ENCODE data around the gene LRP2. TPM values are rescaled to one million over a fixed set of nuclear protein-coding genes. Genes with fewer than 3 reads are reported as not detected.

Gene LRP2
- total RNA-seq, 4 donors from 2014 or later = 154 to 310 (median 184) TPM

DNA sequence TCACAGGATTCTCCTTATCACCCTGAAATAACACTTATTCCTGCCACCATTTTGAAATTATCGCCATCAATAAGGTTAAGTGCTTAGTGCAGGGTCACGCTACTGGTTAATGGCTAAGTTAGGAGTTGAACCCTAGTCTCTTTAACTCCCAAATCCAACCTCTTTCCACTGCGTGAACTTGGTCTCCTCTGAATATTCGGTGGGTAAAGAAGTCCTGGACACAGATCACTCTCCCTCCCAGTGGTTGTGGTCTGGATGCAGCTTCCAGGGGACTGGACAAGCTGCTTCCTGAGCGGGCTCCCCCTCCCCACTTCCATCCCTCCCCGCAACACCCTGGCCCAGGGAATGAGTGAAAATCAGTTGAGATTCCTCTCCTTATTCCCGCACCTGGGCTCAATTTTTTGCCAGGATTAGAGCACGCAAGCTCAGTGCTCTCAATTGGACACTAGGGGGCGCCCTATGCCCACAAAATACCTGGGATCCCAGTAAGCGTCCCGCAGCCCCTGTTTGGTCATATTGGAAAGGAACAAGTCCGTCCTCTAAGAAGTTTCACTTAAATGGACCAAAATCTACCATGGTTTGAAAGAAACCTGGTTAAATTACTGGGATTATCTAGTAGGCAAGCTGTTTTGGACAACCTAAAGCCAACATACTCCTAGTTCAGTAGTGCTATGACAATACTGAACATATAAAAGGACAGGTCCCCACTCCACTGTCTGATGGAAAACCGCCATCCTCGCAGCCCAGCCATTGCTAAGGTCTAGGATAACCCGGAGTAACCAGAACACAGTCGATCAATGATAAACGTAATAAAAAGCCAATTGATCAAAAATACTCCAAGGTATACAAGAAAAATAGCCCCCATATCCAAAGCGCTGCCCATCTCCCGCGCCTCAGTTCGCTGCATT lies 252.6 kb downstream of the LRP2 start:
- intact Hi-C loops (cut with DNase I) = loop anchor here (2.0 kb wide), 1 partner anchor 21 kb away; no protein-coding TSS in a partner anchor

DNA sequence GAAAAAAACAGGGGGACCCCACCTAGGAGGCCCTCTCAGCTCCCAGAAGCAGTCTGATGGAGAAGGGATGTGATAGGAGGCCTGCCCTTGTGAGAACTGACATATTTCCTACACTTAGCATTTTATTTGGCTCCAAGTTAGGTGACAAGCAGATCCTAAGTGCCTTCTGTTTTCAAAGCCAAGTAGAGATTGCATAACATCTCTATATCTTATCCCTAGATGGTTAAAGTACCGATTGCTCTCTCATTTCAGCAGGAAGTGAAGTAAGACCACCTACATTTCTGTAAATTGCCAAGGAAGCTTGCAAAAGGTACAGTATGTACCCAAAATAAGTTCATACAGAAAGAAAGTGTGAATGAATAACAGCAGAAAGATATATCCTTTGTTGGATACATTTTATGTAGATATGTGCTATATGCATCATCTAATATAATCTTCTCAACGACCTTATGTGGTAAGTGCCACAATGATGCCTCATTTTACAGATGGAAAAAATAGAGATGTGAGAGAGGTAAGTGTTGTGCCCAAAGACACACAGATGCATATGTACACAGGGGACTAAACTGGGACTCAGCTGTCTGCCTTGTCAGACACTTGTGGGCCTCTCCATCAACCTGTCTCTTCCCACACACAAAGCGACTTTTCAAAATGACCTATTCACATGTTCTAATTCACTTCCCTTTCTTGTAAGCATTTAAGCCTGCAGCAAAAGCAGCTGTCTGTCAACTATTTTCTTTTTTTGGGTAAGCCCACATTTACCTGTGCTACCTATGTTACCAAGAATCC lies 254.0 kb downstream of the LRP2 start:
- no peak overlapping the region for H3K4me3 ChIP-seq (replicated peaks in 1 of 3)
- H3K9me3 ChIP-seq = no peaks in the 10 kb centered on the region
- H3K36me3 ChIP-seq = no peaks in the 10 kb centered on the region
- no peaks in the 10 kb centered on the region for H3K4me1 ChIP-seq
- no peak for TF ChIP-seq POLR2A (IDR thresholded peaks at IDR 0.05)
- TF ChIP-seq, protein P1, sequence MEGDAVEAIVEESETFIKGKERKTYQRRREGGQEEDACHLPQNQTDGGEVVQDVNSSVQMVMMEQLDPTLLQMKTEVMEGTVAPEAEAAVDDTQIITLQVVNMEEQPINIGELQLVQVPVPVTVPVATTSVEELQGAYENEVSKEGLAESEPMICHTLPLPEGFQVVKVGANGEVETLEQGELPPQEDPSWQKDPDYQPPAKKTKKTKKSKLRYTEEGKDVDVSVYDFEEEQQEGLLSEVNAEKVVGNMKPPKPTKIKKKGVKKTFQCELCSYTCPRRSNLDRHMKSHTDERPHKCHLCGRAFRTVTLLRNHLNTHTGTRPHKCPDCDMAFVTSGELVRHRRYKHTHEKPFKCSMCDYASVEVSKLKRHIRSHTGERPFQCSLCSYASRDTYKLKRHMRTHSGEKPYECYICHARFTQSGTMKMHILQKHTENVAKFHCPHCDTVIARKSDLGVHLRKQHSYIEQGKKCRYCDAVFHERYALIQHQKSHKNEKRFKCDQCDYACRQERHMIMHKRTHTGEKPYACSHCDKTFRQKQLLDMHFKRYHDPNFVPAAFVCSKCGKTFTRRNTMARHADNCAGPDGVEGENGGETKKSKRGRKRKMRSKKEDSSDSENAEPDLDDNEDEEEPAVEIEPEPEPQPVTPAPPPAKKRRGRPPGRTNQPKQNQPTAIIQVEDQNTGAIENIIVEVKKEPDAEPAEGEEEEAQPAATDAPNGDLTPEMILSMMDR (IDR thresholded peaks at IDR 0.05) = no peak
- no peaks in the 10 kb centered on the region for H3K27me3 ChIP-seq
- intact Hi-C loops (cut with DNase I) = no loop called here
- no peak overlapping the region for H3K27ac ChIP-seq
- 59 to 64% methylated on average over 3 of the region's 3 CpGs for WGBS, 2 donors
- no peak for DNase-seq

More for the DNA sequence above, 252.6 kb downstream of the LRP2 start:
- Histone ChIP-seq H3K27me3 (no peaks in the 10 kb centered on the region), H3K27ac (no peak overlapping the region), H3K4me3 (replicated peaks in 1 of 3) (no peak overlapping the region), H3K36me3 (no peaks in the 10 kb centered on the region), H3K9me3 (no peaks in the 10 kb centered on the region), H3K4me1 (no peaks in the 10 kb centered on the region)
- 46 to 49% methylated on average over 21 of the region's 21 CpGs for WGBS, 2 donors
- no peak for TF ChIP-seq POLR2A (IDR thresholded peaks at IDR 0.05)
- TF ChIP-seq, protein P1 (IDR thresholded peaks at IDR 0.05) = peak; percentile 71 to 89 (median 86)
- peak; percentile 82 to 88 for DNase-seq

DNA sequence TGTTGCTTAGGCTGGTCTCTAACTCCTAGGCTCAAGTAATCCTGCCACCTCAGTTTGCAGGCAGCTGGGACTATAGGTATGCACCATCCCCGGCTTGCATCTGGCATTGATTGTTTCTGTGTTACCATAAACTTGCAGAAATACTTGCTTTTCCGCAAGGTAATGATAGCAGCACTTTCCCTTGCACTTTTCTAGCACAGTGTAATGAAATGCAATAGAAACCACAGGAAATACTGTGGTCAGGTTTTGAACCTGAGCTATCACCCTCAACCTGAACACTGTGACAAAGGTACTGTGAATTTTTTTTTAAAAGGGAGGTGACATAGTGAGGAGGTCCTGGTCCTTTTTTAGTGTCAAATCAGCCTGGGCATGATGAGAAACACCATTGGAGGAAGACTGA lies 254.7 kb downstream of the LRP2 start:
- no peak for DNase-seq
- no peak for TF ChIP-seq POLR2A (IDR thresholded peaks at IDR 0.05)
- TF ChIP-seq, protein P1 (IDR thresholded peaks at IDR 0.05) = no peak
- no peaks in the 10 kb centered on the region for H3K36me3 ChIP-seq
- intact Hi-C loops (cut with DNase I) = no loop called here
- no peaks in the 10 kb centered on the region for H3K9me3 ChIP-seq
- H3K4me1 ChIP-seq = no peaks in the 10 kb centered on the region
- no peak overlapping the region for H3K4me3 ChIP-seq (replicated peaks in 1 of 3)
- H3K27me3 ChIP-seq = no peaks in the 10 kb centered on the region
- 78 to 85% methylated on average over 2 of the region's 2 CpGs for WGBS, 2 donors
- H3K27ac ChIP-seq = no peak overlapping the region

DNA sequence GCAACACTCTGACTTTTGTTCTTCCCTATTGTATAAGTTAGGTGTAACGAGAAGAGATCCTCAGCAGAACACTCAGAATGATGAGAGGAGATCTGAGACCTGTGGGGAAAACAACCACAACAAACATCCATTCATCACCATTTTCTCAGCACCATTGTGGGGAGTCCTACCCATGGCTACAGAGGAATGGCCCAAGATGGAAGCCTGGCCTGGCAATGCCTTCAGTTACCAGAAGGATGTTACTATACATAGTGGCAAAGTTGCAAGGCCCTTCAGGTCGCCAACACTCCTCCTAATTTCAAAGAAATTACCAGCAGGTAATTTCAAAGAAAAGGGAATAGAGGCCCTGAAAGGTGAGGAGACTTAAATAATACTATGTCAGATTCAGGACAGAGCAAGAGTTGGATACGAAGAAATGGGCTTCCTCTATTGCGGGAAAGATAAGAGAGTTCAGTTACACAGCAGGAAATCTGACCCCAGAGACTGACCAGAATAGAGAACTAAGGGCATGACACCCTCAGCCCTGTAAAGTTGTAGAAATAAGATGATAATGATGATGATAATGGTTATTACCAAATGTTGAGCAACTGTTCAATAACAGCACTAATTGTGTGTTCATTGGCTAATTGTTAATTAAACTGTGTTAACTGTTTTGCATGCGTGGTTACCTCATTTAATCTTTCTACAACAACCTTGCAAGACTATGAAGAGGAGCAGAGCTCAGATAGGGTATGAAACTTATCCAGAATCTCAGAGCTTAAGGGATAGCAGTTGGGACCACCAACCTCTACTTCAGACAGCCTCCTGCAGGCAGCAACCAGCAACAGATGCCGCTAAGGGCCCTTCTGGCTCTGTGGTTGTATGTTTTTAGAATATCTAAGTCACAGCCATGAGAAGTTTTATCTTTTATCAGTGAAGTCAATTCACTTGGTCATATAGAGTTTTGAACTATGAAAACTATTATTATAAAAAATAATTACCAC lies 255.5 kb downstream of the LRP2 start:
- no peak overlapping the region for H3K4me3 ChIP-seq (replicated peaks in 1 of 3)
- 87 to 88% methylated on average over 6 of the region's 6 CpGs for WGBS, 2 donors
- no peak for TF ChIP-seq POLR2A (IDR thresholded peaks at IDR 0.05)
- TF ChIP-seq, protein P1 (IDR thresholded peaks at IDR 0.05) = no peak
- intact Hi-C loops (cut with DNase I) = no loop called here
- no peaks in the 10 kb centered on the region for H3K9me3 ChIP-seq
- H3K27me3 ChIP-seq = no peaks in the 10 kb centered on the region
- no peaks in the 10 kb centered on the region for H3K4me1 ChIP-seq
- DNase-seq = no peak
- no peaks in the 10 kb centered on the region for H3K36me3 ChIP-seq
- H3K27ac ChIP-seq = no peak overlapping the region

All from thyroid gland (tissue), 4 donors.